Amygdala (tissue), 56 donors: ENCODE data around the gene ICAM4.
A peak's percentile ranks its signal among the peaks of the same experiment; 100 is the strongest.

Experiments
- DNase-seq, 56 donors: peaks; one replicate each; lab custom pipeline; 2025; lab: John Stamatoyannopoulos, UW

Gene ICAM4

DNA sequence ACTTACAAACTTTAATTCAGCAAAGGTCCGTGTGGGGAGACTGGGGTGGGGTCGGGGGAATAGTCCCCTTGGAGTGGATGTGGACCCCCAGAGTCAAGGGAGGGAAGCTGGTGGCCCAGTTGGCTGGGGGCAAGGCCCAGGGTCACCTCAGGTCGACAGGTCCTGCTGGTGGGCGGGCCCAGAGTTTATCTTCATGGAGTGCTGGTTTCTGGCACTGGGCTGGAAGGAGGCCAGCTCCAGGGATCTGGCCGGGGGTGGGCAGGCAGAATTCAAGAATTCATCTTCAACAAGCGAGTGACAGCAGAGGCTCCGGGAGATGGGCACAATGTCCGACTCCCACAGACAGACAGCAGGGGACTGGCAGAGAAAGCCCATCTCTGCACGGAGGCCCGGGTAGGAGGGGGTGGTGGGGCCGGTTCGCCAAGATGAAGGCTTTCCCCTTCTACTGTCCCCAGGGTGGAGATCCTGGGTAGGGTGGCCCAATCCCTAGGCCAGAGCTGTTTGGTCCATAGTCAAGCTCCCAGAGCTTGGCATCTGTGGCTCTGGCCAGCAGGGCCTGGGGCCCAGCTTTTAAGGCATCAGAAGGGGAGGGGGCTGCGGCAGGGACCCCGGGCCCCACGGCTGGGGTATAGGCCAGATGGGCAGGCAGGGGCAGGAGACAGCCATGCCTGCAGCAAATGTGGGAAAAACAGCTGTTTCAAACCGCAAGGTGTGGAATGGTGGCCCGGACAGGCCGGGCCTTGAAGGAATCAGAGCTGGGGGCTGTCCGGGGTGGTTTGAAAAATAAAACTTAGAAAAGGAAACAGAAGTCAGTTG, 29.7 kb downstream of the ICAM4 start:
- DNase-seq, result peak in 6 of 56 donors; percentile 12 to 41 (median 32)

DNA sequence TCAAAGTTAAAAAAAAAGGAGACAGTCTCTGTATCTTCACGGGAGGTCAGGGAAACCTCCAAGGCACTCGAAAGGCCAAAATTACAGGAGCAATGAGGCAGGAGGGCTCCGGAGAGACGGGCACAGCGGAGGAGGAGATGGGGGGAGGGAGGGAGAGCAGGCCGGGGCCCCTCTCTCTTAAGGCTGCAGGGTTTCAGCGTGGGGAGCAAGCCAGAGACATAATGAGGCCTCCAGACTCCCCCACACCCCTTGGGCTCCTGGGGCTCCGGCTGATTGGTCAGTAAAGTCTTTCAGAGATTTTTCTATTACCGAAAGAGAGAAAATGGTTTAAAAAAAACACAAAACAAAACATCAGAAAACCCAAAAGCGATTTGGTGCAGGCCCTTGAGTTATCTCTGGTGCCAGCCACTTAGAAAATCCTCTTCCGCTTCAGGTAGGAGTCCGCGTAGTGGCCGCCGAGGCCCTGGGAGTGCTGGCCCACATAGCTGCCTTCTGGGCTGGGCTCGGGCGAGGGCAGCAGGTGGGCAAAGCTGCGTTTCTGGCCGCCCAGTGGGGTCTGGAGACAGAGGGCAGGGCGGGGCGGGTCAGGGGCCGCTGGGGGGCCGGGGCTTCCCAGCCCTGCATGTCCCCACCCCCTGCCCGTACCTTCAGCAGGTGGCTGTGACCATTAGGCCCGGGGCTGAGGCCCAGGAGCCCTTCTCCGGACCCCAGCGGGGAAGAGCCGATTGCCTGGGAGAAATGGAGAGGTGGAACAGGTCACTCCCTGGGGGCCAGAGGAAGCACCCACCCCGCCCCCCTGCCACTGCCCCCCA, 30.5 kb downstream of the ICAM4 start:
- no peak for DNase-seq

- DNase-seq, result no peak
Measured at GRCh38 chr19:10317857-10318462, 31.2 kb downstream of the ICAM4 start.

GRCh38 chr19:10318807-10319682, 32.3 kb downstream of the ICAM4 start:
- no peak for DNase-seq

GRCh38 chr19:10320602-10321416, 34.1 kb downstream of the ICAM4 start:
- no peak for DNase-seq

- no peak for DNase-seq
Measured at GRCh38 chr19:10321417-10321797, 34.7 kb downstream of the ICAM4 start.

DNA sequence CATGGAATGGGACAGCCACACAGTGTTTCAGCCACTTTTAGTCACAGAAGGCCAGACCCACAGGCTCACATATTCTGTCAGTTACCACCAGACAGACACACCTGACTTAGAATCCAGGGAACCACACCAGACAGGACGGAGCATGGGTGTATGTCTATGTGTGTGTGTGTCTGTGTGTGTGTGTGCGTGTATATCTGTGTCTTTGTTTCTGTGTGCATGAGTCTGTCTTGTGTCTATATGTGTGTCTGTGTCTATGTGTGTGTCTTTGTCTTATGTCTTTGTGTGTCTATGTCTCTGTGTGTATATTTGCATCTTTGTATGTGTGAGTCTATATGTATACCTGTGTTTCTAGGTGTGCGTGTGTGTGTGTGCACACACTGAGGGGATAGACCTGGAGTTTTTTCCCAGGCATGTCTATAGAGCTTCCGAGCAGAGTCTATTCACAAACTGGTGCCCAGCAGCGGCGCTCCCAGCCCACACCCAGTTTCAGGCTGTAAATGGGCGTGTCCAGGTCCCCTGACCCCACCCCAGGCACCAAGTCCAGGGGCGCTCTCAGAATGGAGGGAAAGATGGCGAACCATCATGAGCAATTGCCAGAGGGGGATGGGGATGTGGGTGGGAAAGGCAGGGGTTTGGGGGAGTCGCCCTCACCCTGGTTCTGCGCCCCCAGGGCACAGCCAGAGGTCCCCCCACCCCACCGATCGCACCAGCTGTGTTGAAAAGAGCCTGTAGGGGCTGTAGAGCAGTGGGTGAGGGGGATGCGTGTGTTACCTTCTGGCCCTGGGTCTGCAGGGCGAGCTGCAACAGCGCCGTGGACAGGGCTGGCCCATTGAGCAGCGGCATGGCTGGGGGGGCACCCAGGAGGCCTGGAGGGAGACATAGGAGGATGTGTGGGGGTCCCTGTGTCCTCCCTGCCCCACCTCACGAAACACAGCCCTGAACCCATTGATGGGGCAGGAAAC, 35.4 kb downstream of the ICAM4 start:
- no peak for DNase-seq

- no peak for DNase-seq
Measured at GRCh38 chr19:10325732-10326131, 39.0 kb downstream of the ICAM4 start.

- no peak for DNase-seq
Measured at GRCh38 chr19:10327793-10328192, 41.0 kb downstream of the ICAM4 start.

- DNase-seq, result no peak
Measured at GRCh38 chr19:10328558-10329429, 42.0 kb downstream of the ICAM4 start.

DNA sequence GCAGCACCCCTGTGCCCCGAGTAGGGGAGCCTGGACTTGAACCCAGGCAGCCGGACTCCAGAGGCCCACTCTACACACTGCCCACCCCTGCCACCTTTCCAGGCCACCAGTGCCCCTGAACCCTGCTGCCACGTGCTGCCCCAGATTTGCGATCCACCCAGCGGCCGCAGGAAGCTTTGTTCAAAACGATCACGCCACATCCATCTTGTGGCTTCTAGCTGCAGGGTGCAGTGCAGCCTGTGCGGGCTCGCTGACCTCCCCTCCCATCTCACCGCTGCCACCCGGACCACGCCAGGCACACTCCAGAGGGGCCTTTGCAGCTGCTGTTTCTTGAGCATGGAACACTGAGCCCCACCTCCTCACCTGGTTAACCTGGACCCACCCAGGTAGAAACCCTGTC, 42.8 kb downstream of the ICAM4 start:
- no peak for DNase-seq

- no peak for DNase-seq
Measured at GRCh38 chr19:10332158-10332964, 45.6 kb downstream of the ICAM4 start.

GRCh38 chr19:10332965-10333757, 46.4 kb downstream of the ICAM4 start, which contains the start of gene RAVER1:
Gene RAVER1 (minus strand): TSS chr19:10333529. CDS start chr19:10333507, 22 bp downstream.
- peak; percentile 68 to 98 (median 94) for DNase-seq

DNA sequence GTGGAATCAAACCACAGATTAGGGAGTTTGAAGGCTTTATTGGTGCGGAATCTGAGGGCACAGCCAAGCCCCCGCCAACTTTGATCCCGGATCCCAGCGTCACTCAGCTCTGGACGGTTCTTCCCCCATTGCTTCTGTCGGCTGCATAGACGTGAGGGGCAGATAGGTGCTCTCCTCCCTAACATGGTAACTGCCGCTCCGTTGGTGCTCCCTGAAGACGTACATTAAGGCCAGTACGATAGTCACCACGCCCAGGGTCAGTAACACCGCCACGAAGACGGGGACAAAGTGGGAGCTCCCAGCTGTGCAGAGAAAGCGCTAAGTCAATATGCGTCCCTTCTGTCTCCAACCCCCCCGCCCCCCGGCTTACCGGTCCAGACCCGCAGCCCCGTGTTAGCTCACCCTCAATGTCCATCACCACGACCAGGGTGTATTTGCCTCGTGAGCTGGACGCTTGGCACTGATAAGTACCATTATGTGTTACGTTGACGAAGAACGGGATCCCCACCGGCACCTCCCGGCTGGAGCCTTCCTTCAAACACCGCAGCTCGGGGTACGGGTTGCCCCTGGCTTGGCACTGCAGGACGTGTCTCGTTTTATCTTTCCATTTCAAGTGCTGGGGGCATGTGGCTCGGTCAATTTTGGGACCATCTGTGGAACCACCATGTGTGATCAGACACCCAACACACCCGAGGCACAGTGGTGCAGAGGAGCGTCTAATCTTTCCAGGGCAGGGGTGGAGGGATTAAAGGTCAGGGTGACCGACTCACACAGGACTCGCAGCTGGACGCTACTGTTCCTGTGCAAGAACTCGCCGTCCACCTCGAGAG, 47.2 kb downstream of the ICAM4 start:
- DNase-seq, result peak in 2 of 56 donors; percentile 31 to 46
